Heart left ventricle (tissue), 16 donors: Measurements from ENCODE around the gene RNU2-1. TPM values are rescaled to one million over a fixed set of nuclear protein-coding genes. Genes with fewer than 3 reads are reported as not detected.
A peak's percentile ranks its signal among the peaks of the same experiment; 100 is the strongest.

Experiments
- ATAC-seq, 4 donors: fragments of 200-7000 bp; cut with Tn5 transposase; one replicate each; pipeline ENCODE4 v1.9.1; 2020 to 2022; ENCODE audit warnings: moderate library complexity in 4 of 4, mild to moderate bottlenecking in 3 of 4, moderate number of reproducible peaks in 1 of 4
- DNase-seq, 5 donors: peaks; one replicate each; pipeline ENCODE4 v3.0.0-alpha.2; 2020
- H3K27ac ChIP-seq, 12 donors: fragments of 200-600 bp; sonication (generic) in 4 of 12; one replicate each; pipeline versions ENCODE4 v1.5.0 to v1.8.0; 2016 to 2022; ENCODE audit warnings: mild to moderate bottlenecking in 2 of 12
- H3K27me3 ChIP-seq, 9 donors: fragments of 200-600 bp; sonication (generic) in 2 of 9; one replicate each; pipeline versions ENCODE4 v1.5.1 to v1.8.0; 2016 to 2022; ENCODE audit warnings: mild to moderate bottlenecking in 3 of 9
- H3K36me3 ChIP-seq, 9 donors: fragments of 200-600 bp; sonication (generic) in 2 of 9; one replicate each; pipeline versions ENCODE4 v1.5.0 to v1.8.0; 2018 to 2022; ENCODE audit warnings: mild to moderate bottlenecking in 2 of 9
- H3K4me1 ChIP-seq, 12 donors: fragments of 200-600 bp; sonication (generic) in 4 of 12; one replicate each; pipeline versions ENCODE4 v1.5.0 to v1.8.0; 2016 to 2022; ENCODE audit warnings: mild to moderate bottlenecking in 3 of 12
- H3K4me3 ChIP-seq, 12 donors: fragments of 200-600 bp; sonication (generic) in 4 of 12; one replicate each; pipeline versions ENCODE4 v1.5.0 to v1.8.0; 2017 to 2022; ENCODE audit warnings: mild to moderate bottlenecking in 9 of 12, moderate library complexity in 4 of 12
- H3K9me3 ChIP-seq, 12 donors: fragments of 200-600 bp; sonication (generic) in 4 of 12; one replicate each; pipeline versions ENCODE4 v1.5.0 to v1.8.0; 2016 to 2022; ENCODE audit warnings: mild to moderate bottlenecking in 1 of 12
- POLR2A ChIP-seq, 2 donors: fragments of 450-650 bp; IDR thresholded peaks; one replicate each; pipeline ENCODE4 v1.6.1; 2017; ENCODE audit warnings: antibody characterized with exemption in 2 of 2, mild to moderate bottlenecking in 2 of 2, moderate library complexity in 2 of 2
- WGBS, 4 donors: extraction: QIAGEN DNeasy Blood & Tissue Kit in 2 of 4; methylation state at CpG; one replicate each; pipeline versions ENCODE4 v1.1.5 to v1.1.7; 2013 to 2018; 5-methylcytosine and 5-hydroxymethylcytosine counted together
- intact Hi-C, 10 donors: fragments of 100-400 bp; cut with DNase I; formaldehyde crosslinking; loops; one replicate each; pipeline versions ENCODE4 v1.11.1 to v1.14.2; 2022
- polyA plus RNA-seq, 2 donors: library from polyadenylated mRNA; stranded (reverse); fragments of 200-250 nt; gene quantifications; one replicate each; pipeline ENCODE4 v1.2.3, GENCODE V29; 2013
- total RNA-seq, 9 donors: library from RNA; depleted of rRNA in 2 of 9; stranded (reverse); fragments of >200 nt in 2 of 9; fragmentation: NEBNext Ultra II Directional in 3 of 9; extraction: Animal tissue kit (Norgen Biotek cat#: 25700) in 3 of 9; gene quantifications; one replicate each; pipeline versions ENCODE4 v1.1.0 to v1.2.4, GENCODE V29; 2016 to 2023
- TF ChIP-seq, protein P1 (sequence below), 12 donors: fragments of 200-600 bp; sonication (generic) in 4 of 12; IDR thresholded peaks; one replicate each; pipeline versions ENCODE4 v1.5.0 to v1.8.0; 2018 to 2022; ENCODE audit warnings: antibody characterized with exemption in 12 of 12, mild to moderate bottlenecking in 5 of 12
- donor health status: ischemic (EF 13 %, LVEDD 7.1; RV severe dilation, severe dysfunction).
- donor health status: healthy with polysubstance abuse.
- donor health status: DM: no; HTN: yes; CAD: no.
- donor health status: DM: no; HTN: no; CAD: no.
- donor health status: ischemic (EF 25% LVEDD 6.9; RV normal size, moderate dysfunction).
- donor health status: ischemic (EF 25% LVEDD 5.7; RV mildly dilated, moderate dysfunction).
- donor health status: healthy.
- donor health status: DM: yes; HTN: yes; CAD: no.
- donor health status: ischemic (EF 35%, LVEDD 5.7; RV mildly dilated, moderate dysfunction).
- donor health status: nonischemic (EF 11% LVEDD 7.7; RV severe dilation, severe dysfunction).
- donor health status: DM: yes; HTN: yes; CAD: no.
- donor health status: PGD.
- donor health status: ischemic (EF 29% LVEDD 5.4; RV normal size, mild dysfunction).
- donor health status: nonischemic (EF 23%, LVEDD 6.1; RV moderate dilation, normal function).

RNU2-1 gene
- total and polyA plus RNA-seq, 11 donors = 404 to 5,003 (median 3,408) TPM; not detected in 4

DNA sequence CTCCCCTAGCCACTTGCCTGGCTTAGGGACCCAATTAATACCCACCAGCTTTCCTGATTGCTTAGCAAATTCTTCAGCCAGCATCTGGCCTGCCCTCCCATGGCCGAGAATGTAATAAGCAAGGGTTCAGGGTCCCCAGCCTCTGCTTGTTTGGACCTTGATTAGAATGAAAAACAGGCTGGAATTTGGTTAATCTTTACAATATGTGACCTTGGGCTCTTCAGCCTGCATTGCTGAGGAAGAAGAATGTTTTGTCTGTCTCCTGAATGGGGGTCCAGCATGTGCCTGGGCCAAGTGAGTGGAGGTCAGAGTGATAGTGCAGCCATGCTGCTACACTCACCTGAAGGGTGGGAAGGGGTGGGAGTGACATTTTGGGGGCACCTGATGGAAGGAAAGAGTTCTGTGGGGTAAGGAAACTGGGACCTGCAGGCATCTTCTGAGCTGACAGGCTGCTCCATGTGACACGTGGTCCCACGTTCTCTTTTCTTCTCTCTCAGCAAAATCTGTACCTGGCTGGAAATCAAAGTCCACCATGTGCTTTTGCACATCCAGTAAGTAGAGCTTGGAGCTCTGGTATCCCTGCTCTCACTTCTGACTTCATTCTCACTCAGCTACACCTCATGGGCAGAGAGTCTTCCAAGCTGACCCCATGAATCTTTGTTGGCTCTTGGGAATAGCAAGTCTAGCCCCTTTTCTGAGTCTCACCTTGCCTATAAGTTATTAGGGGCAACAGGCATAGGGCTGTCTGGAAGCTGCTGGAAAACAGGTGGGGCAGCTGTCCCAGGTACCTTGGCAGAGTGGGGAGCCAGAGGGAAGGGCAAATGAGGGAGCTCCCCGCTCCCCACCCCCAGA is 16.8 kb downstream of the RNU2-1 start:
- DNase-seq (peak in 1 of 5 donors; percentile 2), ATAC-seq (no peak)
- intact Hi-C loops = loop anchor here in 3 of 10 donors (10.0 kb wide), 2 partner anchors 128 to 192 kb away; partner anchors contain the start of genes RND2 (in 2 of the 3) and VAT1 (in 2 of the 3)
- WGBS, 4 donors = 90 to 95% (median 94%) methylated on average over 4 of the region's 4 CpGs
- TF ChIP-seq POLR2A (IDR thresholded peaks at IDR 0.05) = no peak
- TF ChIP-seq, protein P1, sequence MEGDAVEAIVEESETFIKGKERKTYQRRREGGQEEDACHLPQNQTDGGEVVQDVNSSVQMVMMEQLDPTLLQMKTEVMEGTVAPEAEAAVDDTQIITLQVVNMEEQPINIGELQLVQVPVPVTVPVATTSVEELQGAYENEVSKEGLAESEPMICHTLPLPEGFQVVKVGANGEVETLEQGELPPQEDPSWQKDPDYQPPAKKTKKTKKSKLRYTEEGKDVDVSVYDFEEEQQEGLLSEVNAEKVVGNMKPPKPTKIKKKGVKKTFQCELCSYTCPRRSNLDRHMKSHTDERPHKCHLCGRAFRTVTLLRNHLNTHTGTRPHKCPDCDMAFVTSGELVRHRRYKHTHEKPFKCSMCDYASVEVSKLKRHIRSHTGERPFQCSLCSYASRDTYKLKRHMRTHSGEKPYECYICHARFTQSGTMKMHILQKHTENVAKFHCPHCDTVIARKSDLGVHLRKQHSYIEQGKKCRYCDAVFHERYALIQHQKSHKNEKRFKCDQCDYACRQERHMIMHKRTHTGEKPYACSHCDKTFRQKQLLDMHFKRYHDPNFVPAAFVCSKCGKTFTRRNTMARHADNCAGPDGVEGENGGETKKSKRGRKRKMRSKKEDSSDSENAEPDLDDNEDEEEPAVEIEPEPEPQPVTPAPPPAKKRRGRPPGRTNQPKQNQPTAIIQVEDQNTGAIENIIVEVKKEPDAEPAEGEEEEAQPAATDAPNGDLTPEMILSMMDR (IDR thresholded peaks at IDR 0.05) = no peak
- H3K4me3 ChIP-seq = no peak overlapping the region
- no peaks in the 10 kb centered on the region for H3K27me3 ChIP-seq
- H3K9me3 ChIP-seq = no peaks in the 10 kb centered on the region
- no peak overlapping the region for H3K27ac ChIP-seq
- peaks cover 0 to 22% (median 8%) of the 10 kb centered on the region in 12 donors for H3K4me1 ChIP-seq
- H3K36me3 ChIP-seq = peaks cover 0 to 79% (median 24%) of the 10 kb centered on the region in 9 donors

DNA sequence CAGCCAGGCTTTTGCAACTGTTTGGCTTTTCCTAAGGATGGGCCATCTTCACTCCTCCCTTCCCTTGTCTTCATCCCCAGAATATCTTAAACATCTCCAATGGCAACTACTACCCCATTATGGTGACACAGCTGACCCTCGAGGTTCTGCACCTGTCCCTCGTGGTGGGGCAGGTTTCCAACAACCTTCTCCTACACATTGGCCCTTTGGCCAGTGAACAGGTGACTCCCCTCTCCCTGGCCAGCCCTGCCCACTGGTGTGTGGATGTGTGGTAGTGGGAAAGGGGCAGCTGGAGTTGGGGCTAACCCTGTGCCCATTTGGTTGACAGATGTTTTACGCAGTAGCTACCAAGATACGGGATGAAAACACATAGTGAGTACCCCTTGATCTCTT is 17.4 kb downstream of the RNU2-1 start:
- Histone ChIP-seq H3K27ac (no peak overlapping the region), H3K27me3 (no peaks in the 10 kb centered on the region), H3K4me1 (peaks cover 0 to 24% (median 8%) of the 10 kb centered on the region in 12 donors), H3K36me3 (peaks cover 0 to 73% (median 24%) of the 10 kb centered on the region in 9 donors), H3K4me3 (no peak overlapping the region), H3K9me3 (no peaks in the 10 kb centered on the region)
- DNase-seq (peak in 1 of 5 donors; percentile 13), ATAC-seq (no peak)
- TF ChIP-seq, protein P1 (IDR thresholded peaks at IDR 0.05) = no peak
- TF ChIP-seq POLR2A (IDR thresholded peaks at IDR 0.05) = no peak
- intact Hi-C loops = loop anchor here in 3 of 10 donors (10.0 kb wide), 2 partner anchors 128 to 192 kb away; partner anchors contain the start of genes RND2 (in 2 of the 3) and VAT1 (in 2 of the 3)
- WGBS, 4 donors = 90 to 96% (median 94%) methylated on average over 4 of the region's 4 CpGs

DNA sequence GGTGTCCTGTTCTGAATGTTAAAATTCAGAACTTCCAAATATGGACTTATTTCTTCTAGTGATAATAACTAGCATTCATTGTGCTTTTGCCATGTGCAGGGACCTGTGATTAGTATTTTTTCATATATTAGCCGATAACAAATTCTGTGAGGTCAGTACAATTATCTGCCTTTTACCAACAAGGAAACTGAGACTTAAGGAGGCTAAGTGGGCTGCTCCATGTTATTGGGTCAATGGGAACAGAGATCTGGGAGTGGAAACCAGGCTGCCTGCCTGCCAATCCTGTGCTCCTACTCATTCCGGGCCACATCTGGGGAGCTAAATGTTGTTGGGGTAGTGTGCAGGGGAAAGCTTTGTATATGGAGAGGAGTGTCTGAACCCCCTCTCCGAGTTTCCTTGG is 18.4 kb downstream of the RNU2-1 start:
- Histone ChIP-seq H3K27me3 (no peaks in the 10 kb centered on the region), H3K9me3 (no peaks in the 10 kb centered on the region), H3K4me1 (peaks cover 0 to 34% (median 12%) of the 10 kb centered on the region in 12 donors), H3K4me3 (no peak overlapping the region), H3K36me3 (peaks cover 0 to 68% (median 30%) of the 10 kb centered on the region in 9 donors), H3K27ac (no peak overlapping the region)
- TF ChIP-seq POLR2A (IDR thresholded peaks at IDR 0.05) = no peak
- TF ChIP-seq, protein P1 (IDR thresholded peaks at IDR 0.05) = no peak
- ATAC-seq (no peak), DNase-seq (no peak)
- intact Hi-C loops = loop anchor here in 3 of 10 donors (10.0 kb wide), 2 partner anchors 129 to 191 kb away; partner anchors contain the start of genes RND2 (in 2 of the 3) and VAT1 (in 2 of the 3)
- 90 to 98% (median 91%) methylated on average over 3 of the region's 3 CpGs for WGBS, 4 donors

DNA sequence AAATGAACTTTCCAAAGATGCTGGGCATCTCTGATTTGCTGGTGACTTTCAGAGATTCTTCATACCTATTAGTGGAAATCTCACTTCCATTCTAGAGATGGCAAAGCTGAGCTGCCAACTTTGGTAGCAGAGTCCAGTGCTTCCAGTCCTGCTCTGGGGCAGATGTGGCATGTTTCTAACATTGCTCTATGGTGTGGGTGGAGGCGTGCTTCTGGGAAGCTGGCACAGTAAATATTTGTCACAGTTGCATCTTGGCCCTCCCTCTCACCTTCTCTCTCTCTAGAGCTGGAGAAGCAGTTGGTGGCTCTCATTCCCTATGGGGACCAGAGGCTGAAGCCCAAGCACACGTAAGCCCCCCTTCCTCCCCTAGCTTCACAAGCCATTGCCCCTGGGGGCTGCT is 20.2 kb downstream of the RNU2-1 start:
- DNase-seq = no peak
- H3K27ac ChIP-seq = no peak overlapping the region
- ATAC-seq = no peak
- peaks cover 0 to 72% (median 46%) of the 10 kb centered on the region in 9 donors for H3K36me3 ChIP-seq
- peaks cover 0 to 35% (median 12%) of the 10 kb centered on the region in 12 donors for H3K4me1 ChIP-seq
- intact Hi-C loops = loop anchor here in 4 of 10 donors (5.0 to 10.0 kb wide), 3 partner anchors 41 to 189 kb away; partner anchors contain the start of genes RND2 (in 2 of the 4), VAT1 (in 2 of the 4) and NBR1 (in 1 of the 4)
- 95 to 98% (median 95%) methylated on average over 2 of the region's 2 CpGs for WGBS, 4 donors
- H3K9me3 ChIP-seq = no peaks in the 10 kb centered on the region
- TF ChIP-seq, protein P1 (IDR thresholded peaks at IDR 0.05) = no peak
- TF ChIP-seq POLR2A (IDR thresholded peaks at IDR 0.05) = no peak
- no peaks in the 10 kb centered on the region for H3K27me3 ChIP-seq
- H3K4me3 ChIP-seq = peak overlapping the region in 3 of 12 donors; percentile 29 to 85 (median 80)
